ENCODE results near the gene CCDC17. TPM values are rescaled to one million over a fixed set of nuclear protein-coding genes. Genes with fewer than 3 reads are reported as not detected.

CCDC17 gene
- total RNA-seq, 1 donor from 2014 or later, result 5.0 TPM

GRCh38 chr1:45621895-45622523 is 1.8 kb downstream of the CCDC17 start:
- intact Hi-C loops (cut with DNase I), result no loop called here
- ATAC-seq, result peak; percentile 3
- DNase-seq, result no peak
- Histone ChIP-seq H3K4me3 (no peak overlapping the region), H3K4me1 (no peaks in the 10 kb centered on the region), H3K9me3 (no peaks in the 10 kb centered on the region), H3K36me3 (peaks cover 42% of the 10 kb centered on the region), H3K27me3 (no peaks in the 10 kb centered on the region), H3K27ac (peak overlapping the region; percentile 49)
- TF ChIP-seq, protein P1, sequence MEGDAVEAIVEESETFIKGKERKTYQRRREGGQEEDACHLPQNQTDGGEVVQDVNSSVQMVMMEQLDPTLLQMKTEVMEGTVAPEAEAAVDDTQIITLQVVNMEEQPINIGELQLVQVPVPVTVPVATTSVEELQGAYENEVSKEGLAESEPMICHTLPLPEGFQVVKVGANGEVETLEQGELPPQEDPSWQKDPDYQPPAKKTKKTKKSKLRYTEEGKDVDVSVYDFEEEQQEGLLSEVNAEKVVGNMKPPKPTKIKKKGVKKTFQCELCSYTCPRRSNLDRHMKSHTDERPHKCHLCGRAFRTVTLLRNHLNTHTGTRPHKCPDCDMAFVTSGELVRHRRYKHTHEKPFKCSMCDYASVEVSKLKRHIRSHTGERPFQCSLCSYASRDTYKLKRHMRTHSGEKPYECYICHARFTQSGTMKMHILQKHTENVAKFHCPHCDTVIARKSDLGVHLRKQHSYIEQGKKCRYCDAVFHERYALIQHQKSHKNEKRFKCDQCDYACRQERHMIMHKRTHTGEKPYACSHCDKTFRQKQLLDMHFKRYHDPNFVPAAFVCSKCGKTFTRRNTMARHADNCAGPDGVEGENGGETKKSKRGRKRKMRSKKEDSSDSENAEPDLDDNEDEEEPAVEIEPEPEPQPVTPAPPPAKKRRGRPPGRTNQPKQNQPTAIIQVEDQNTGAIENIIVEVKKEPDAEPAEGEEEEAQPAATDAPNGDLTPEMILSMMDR (IDR thresholded peaks at IDR 0.05), result no peak

GRCh38 chr1:45621501-45621836 is 2.4 kb downstream of the CCDC17 start:
- H3K27ac ChIP-seq, result peak overlapping the region; percentile 49
- H3K27me3 ChIP-seq, result no peaks in the 10 kb centered on the region
- H3K9me3 ChIP-seq, result no peaks in the 10 kb centered on the region
- peaks cover 45% of the 10 kb centered on the region for H3K36me3 ChIP-seq
- intact Hi-C loops (cut with DNase I), result no loop called here
- no peaks in the 10 kb centered on the region for H3K4me1 ChIP-seq
- no peak overlapping the region for H3K4me3 ChIP-seq
- DNase-seq (no peak), ATAC-seq (peak; percentile 67)
- TF ChIP-seq, protein P1 (IDR thresholded peaks at IDR 0.05), result no peak

DNA sequence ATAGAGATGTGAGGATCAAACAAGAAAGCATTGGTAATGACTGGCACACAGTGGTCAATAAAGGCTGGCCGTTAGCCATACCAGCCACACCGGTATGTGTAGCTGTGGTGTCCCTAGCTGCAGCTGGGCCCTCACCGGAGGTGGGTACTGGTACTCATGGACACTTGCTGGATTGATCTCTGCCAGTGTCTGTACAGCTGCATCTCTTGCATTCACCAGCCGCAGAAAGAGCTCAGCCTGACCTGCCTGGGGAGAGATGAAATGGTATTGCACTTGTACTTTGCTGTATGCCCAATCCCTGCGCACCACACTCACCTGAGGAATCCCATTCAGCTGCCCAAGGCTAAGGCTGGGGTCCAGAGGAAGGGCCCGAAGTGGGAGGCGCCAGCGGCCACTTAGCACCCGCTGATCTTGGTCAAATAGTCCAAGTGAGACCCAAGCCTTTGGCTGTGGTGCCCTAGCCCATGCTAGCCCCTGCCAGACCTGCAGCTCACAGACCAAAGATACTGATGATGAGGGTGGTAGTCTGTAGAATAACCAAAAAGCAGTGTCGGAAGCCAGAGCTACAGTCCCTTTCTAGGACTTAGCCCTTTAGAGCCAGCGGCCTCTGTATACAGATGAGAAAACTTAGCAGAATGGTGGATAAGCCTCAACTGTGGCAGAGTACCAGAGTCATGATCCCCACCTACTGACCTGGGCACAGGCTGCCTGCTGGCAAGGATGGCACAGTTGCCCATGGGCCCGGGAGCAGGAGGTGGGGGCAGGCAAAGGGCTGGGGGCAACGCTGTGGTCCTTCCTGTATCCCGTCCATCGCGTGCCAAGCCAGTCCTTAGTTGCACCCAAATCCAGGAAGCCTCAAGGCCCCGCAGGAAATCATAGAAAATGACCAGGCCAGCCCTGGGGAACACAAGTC is 3.0 kb downstream of the CCDC17 start:
- peaks cover 45% of the 10 kb centered on the region for H3K36me3 ChIP-seq
- intact Hi-C loops (cut with DNase I), result no loop called here
- peak overlapping the region; percentile 49 for H3K27ac ChIP-seq
- H3K4me3 ChIP-seq, result no peak overlapping the region
- no peak for DNase-seq
- H3K4me1 ChIP-seq, result no peaks in the 10 kb centered on the region
- H3K27me3 ChIP-seq, result no peaks in the 10 kb centered on the region
- no peaks in the 10 kb centered on the region for H3K9me3 ChIP-seq
- ATAC-seq, result peak; percentile 3
- TF ChIP-seq, protein P1 (IDR thresholded peaks at IDR 0.05), result no peak

DNA sequence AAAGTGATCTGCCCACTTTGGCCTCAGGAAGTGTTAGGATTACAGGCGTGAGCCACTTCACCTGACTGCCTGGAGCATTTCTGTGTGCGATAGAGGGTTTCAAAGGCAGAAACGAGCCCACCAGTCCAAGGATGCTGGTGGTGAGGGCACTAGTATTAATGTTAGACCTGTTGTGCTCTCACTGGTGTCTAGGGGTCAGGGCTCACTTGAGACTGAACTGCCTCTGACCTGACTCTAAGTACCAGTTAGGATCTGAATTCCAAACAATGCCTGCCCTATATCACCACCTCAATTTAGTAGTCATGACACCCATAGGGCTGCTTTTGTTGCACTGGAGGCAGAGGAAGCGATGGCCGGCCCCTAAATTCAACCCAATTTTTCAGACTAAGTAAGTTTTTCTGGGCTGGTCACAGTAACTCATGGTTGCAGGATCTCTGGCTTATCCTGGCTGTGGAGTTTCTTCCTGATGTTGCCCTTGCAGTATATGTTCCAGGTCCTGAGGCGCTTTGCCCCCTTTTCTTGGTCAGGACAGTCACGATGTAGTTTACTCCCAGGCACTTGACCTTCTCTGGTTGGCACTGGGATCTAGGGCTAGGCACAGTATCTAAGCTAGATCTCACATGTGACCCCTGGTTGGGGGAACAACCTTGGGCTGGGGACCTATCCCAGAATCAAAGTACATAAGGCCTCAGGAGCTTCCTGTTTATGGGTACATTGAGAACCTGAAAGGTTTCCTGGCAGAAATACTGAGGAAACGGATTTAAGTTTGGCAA is 4.5 kb downstream of the CCDC17 start:
- Histone ChIP-seq H3K4me1 (no peaks in the 10 kb centered on the region), H3K27ac (peak overlapping the region; percentile 51), H3K27me3 (no peaks in the 10 kb centered on the region), H3K36me3 (peaks cover 51% of the 10 kb centered on the region), H3K9me3 (no peaks in the 10 kb centered on the region), H3K4me3 (no peak overlapping the region)
- ATAC-seq (no peak), DNase-seq (no peak)
- intact Hi-C loops (cut with DNase I), result no loop called here
- TF ChIP-seq, protein P1 (IDR thresholded peaks at IDR 0.05), result no peak

GRCh38 chr1:45617618-45618017 is 6.2 kb downstream of the CCDC17 start:
- intact Hi-C loops (cut with DNase I), result no loop called here
- Histone ChIP-seq H3K36me3 (peaks cover 61% of the 10 kb centered on the region), H3K4me3 (no peak overlapping the region), H3K9me3 (no peaks in the 10 kb centered on the region), H3K27ac (no peak overlapping the region), H3K4me1 (no peaks in the 10 kb centered on the region), H3K27me3 (no peaks in the 10 kb centered on the region)
- TF ChIP-seq, protein P1 (IDR thresholded peaks at IDR 0.05), result no peak
- DNase-seq (no peak), ATAC-seq (no peak)

Measured in upper lobe of right lung (tissue), 1 donor.